Measurements from ENCODE around the gene PDZD11. TPM values are rescaled to one million over a fixed set of nuclear protein-coding genes. Genes with fewer than 3 reads are reported as not detected.
"Not testable (repeated sequence)": the region's sequence is repeated elsewhere in the genome, so short reads cannot be mapped to it uniquely, and the experiment has no call there.

PDZD11 gene
- total and polyA plus RNA-seq, 2 donors (not counting 1 experiment from before 2014, with no cell fraction given): 53.3 to 142 TPM

GRCh38 chrX:70332600-70332999 is 42.9 kb upstream of the PDZD11 start:
- Histone ChIP-seq H3K4me1 (ENCODE audit: control insufficient read depth, extremely low read depth, insufficient read depth, low read length) (no peaks in the 10 kb centered on the region), H2AFZ (ENCODE audit: low read length) (no peak overlapping the region), H3K36me3 (ENCODE audit: control insufficient read depth, insufficient read depth, low read length) (no peaks in the 10 kb centered on the region), H3K9me3 (ENCODE audit: control insufficient read depth, insufficient read depth, low read depth, low read length) (no peaks in the 10 kb centered on the region), H3K4me3 (replicated peaks in 1 of 4; ENCODE audit: control extremely low read depth in 1 of 4, insufficient read depth in 1 of 4, low read depth in 3 of 4, low read length in 4 of 4) (no peak overlapping the region), H3K79me2 (ENCODE audit: control insufficient read depth, insufficient read depth, low read length) (no peaks in the 10 kb centered on the region), H3K4me2 (ENCODE audit: extremely low read depth, insufficient read depth, low read length) (no peak overlapping the region), H3K9ac (ENCODE audit: insufficient read depth, low read length) (no peak overlapping the region), H3K27me3 (ENCODE audit: control insufficient read depth, insufficient read depth, low read length) (no peaks in the 10 kb centered on the region), H4K20me1 (ENCODE audit: control insufficient read depth, extremely low read depth, insufficient read depth, low read length) (no peaks in the 10 kb centered on the region), H3K27ac (ENCODE audit: insufficient read depth, low read length) (no peak overlapping the region)
- no peak for DNase-seq (ENCODE audit: low read depth in 2 of 2)
- no peak for TF ChIP-seq EZH2 (IDR thresholded peaks at IDR 0.05; ENCODE audit: low read length, missing control alignments)
- peak in 1 of 2 donors; percentile 20 for TF ChIP-seq CTCF (conservative IDR thresholded peaks at IDR 0.05 in 1 of 2, IDR thresholded peaks at IDR 0.05 in 1 of 2; ENCODE audit: low read depth in 1 of 2, low read length in 2 of 2)

GRCh38 chrX:70331161-70331560 is 41.4 kb upstream of the PDZD11 start:
- H3K4me1 ChIP-seq (ENCODE audit: control insufficient read depth, extremely low read depth, insufficient read depth, low read length): no peaks in the 10 kb centered on the region
- no peak overlapping the region for H3K4me2 ChIP-seq (ENCODE audit: extremely low read depth, insufficient read depth, low read length)
- H4K20me1 ChIP-seq (ENCODE audit: control insufficient read depth, extremely low read depth, insufficient read depth, low read length): no peaks in the 10 kb centered on the region
- H3K4me3 ChIP-seq (replicated peaks in 1 of 4; ENCODE audit: control extremely low read depth in 1 of 4, insufficient read depth in 1 of 4, low read depth in 3 of 4, low read length in 4 of 4): no peak overlapping the region
- H2AFZ ChIP-seq (ENCODE audit: low read length): no peak overlapping the region
- no peak overlapping the region for H3K9ac ChIP-seq (ENCODE audit: insufficient read depth, low read length)
- H3K9me3 ChIP-seq (ENCODE audit: control insufficient read depth, insufficient read depth, low read depth, low read length): no peaks in the 10 kb centered on the region
- peak in 1 of 2 donors; percentile 23 for DNase-seq (ENCODE audit: low read depth in 2 of 2)
- no peak overlapping the region for H3K27ac ChIP-seq (ENCODE audit: insufficient read depth, low read length)
- H3K36me3 ChIP-seq (ENCODE audit: control insufficient read depth, insufficient read depth, low read length): no peaks in the 10 kb centered on the region
- no peak for TF ChIP-seq EZH2 (IDR thresholded peaks at IDR 0.05; ENCODE audit: low read length, missing control alignments)
- no peak for TF ChIP-seq CTCF (conservative IDR thresholded peaks at IDR 0.05 in 1 of 2, IDR thresholded peaks at IDR 0.05 in 1 of 2; ENCODE audit: low read depth in 1 of 2, low read length in 2 of 2)
- no peaks in the 10 kb centered on the region for H3K79me2 ChIP-seq (ENCODE audit: control insufficient read depth, insufficient read depth, low read length)
- no peaks in the 10 kb centered on the region for H3K27me3 ChIP-seq (ENCODE audit: control insufficient read depth, insufficient read depth, low read length)

GRCh38 chrX:70324326-70324725 is 34.6 kb upstream of the PDZD11 start:
- H3K4me3 ChIP-seq (replicated peaks in 1 of 4; ENCODE audit: control extremely low read depth in 1 of 4, insufficient read depth in 1 of 4, low read depth in 3 of 4, low read length in 4 of 4): no peak overlapping the region
- no peaks in the 10 kb centered on the region for H3K4me1 ChIP-seq (ENCODE audit: control insufficient read depth, extremely low read depth, insufficient read depth, low read length)
- no peak overlapping the region for H2AFZ ChIP-seq (ENCODE audit: low read length)
- TF ChIP-seq CTCF (conservative IDR thresholded peaks at IDR 0.05 in 1 of 2, IDR thresholded peaks at IDR 0.05 in 1 of 2; ENCODE audit: low read depth in 1 of 2, low read length in 2 of 2) (no peak), EZH2 (IDR thresholded peaks at IDR 0.05; ENCODE audit: low read length, missing control alignments) (no peak)
- H3K9me3 ChIP-seq (ENCODE audit: control insufficient read depth, insufficient read depth, low read depth, low read length): no peaks in the 10 kb centered on the region
- H3K79me2 ChIP-seq (ENCODE audit: control insufficient read depth, insufficient read depth, low read length): no peaks in the 10 kb centered on the region
- H3K36me3 ChIP-seq (ENCODE audit: control insufficient read depth, insufficient read depth, low read length): no peaks in the 10 kb centered on the region
- no peak overlapping the region for H3K4me2 ChIP-seq (ENCODE audit: extremely low read depth, insufficient read depth, low read length)
- no peak overlapping the region for H3K27ac ChIP-seq (ENCODE audit: insufficient read depth, low read length)
- no peaks in the 10 kb centered on the region for H4K20me1 ChIP-seq (ENCODE audit: control insufficient read depth, extremely low read depth, insufficient read depth, low read length)
- no peaks in the 10 kb centered on the region for H3K27me3 ChIP-seq (ENCODE audit: control insufficient read depth, insufficient read depth, low read length)
- no peak overlapping the region for H3K9ac ChIP-seq (ENCODE audit: insufficient read depth, low read length)
- peak in 1 of 2 donors; percentile 27 for DNase-seq (ENCODE audit: low read depth in 2 of 2)

- H2AFZ ChIP-seq (ENCODE audit: low read length); H3K36me3 ChIP-seq (ENCODE audit: control insufficient read depth, insufficient read depth, low read length); H3K27ac ChIP-seq (ENCODE audit: insufficient read depth, low read length); DNase-seq (ENCODE audit: low read depth in 2 of 2); H3K79me2 ChIP-seq (ENCODE audit: control insufficient read depth, insufficient read depth, low read length); H3K4me2 ChIP-seq (ENCODE audit: extremely low read depth, insufficient read depth, low read length); H3K4me3 ChIP-seq (replicated peaks in 1 of 4; ENCODE audit: control extremely low read depth in 1 of 4, insufficient read depth in 1 of 4, low read depth in 3 of 4, low read length in 4 of 4); H3K4me1 ChIP-seq (ENCODE audit: control insufficient read depth, extremely low read depth, insufficient read depth, low read length); H3K27me3 ChIP-seq (ENCODE audit: control insufficient read depth, insufficient read depth, low read length); H3K9ac ChIP-seq (ENCODE audit: insufficient read depth, low read length); H4K20me1 ChIP-seq (ENCODE audit: control insufficient read depth, extremely low read depth, insufficient read depth, low read length); H3K9me3 ChIP-seq (ENCODE audit: control insufficient read depth, insufficient read depth, low read depth, low read length): not testable (repeated sequence)
These were observed 33.9 kb upstream of the PDZD11 start for GRCh38 chrX:70323628-70324027.
